Activated CD4-positive, CD25-positive, alpha-beta regulatory T cell treated with anti-CD3 and anti-CD28 coated beads, Interleukin-2, amount 50 U/mL, for 72 hours (primary cell): ENCODE data around the gene RAB13.

Source experiments
- DNase-seq: peaks from one replicate; pipeline ENCODE4 v3.0.0; 2021

RAB13 gene

GRCh38 chr1:153932156-153933131 lies 53.7 kb downstream of the RAB13 start:
- no peak for DNase-seq
